H9 (cell line): ENCODE results near the gene SERTAD2. TPM values are rescaled to one million over a fixed set of nuclear protein-coding genes. Genes with fewer than 3 reads are reported as not detected.

Experiments used
- DNase-seq: peaks from one replicate; pipeline ENCODE4 v3.0.0-alpha.2; 2017
- H2AFZ ChIP-seq: one replicate; pipeline ENCODE4 v1.6.1; 2013; ENCODE audit warnings: mild to moderate bottlenecking, low read length, control low read depth, moderate library complexity
- H2AK5ac ChIP-seq: 2 replicates; pipeline ENCODE4 v1.6.1; 2013; ENCODE audit warnings: low read length, control low read depth, mixed read lengths; ENCODE audit not compliant: insufficient read length
- H2BK120ac ChIP-seq: one replicate; pipeline ENCODE4 v1.6.1; 2013; ENCODE audit warnings: low read depth, mild to moderate bottlenecking, low read length, control low read depth, inconsistent platforms; ENCODE audit not compliant: poor library complexity, severe bottlenecking
- H2BK12ac ChIP-seq: 2 replicates; pipeline ENCODE4 v1.6.1; 2013; ENCODE audit warnings: low read length, control low read depth, mixed read lengths, low read depth; ENCODE audit not compliant: insufficient read length
- H2BK15ac ChIP-seq: 2 replicates; pipeline ENCODE4 v1.6.1; 2013; ENCODE audit warnings: low read depth, low read length, control low read depth
- H2BK20ac ChIP-seq: one replicate; pipeline ENCODE4 v1.6.1; 2013; ENCODE audit warnings: low read depth, mild to moderate bottlenecking, low read length, control low read depth, inconsistent platforms; ENCODE audit not compliant: poor library complexity, severe bottlenecking
- H2BK5ac ChIP-seq: 2 replicates; pipeline ENCODE4 v1.6.1; 2013; ENCODE audit warnings: low read length, control low read depth, mixed read lengths; ENCODE audit not compliant: insufficient read length
- H3K14ac ChIP-seq: 2 replicates; pipeline ENCODE4 v1.6.1; 2013; ENCODE audit warnings: low read length, control low read depth; ENCODE audit not compliant: insufficient read depth
- H3K18ac ChIP-seq: 2 replicates; pipeline ENCODE4 v1.6.1; 2013; ENCODE audit warnings: low read depth, mild to moderate bottlenecking, mixed read lengths, low read length, control low read depth; ENCODE audit not compliant: insufficient read length
- H3K23ac ChIP-seq: 2 replicates; pipeline ENCODE4 v1.6.1; 2013; ENCODE audit warnings: low read length, control low read depth, mixed read lengths, low read depth; ENCODE audit not compliant: insufficient read length
- H3K23me2 ChIP-seq: 2 replicates; pipeline ENCODE4 v1.6.1; 2013; ENCODE audit warnings: low read depth, mild to moderate bottlenecking, mixed read lengths, low read length, control low read depth; ENCODE audit not compliant: insufficient read length, poor library complexity, severe bottlenecking
- H3K27ac ChIP-seq: 2 replicates; pipeline ENCODE4 v1.5.1; 2013; ENCODE audit warnings: low read length, control low read depth, mixed read lengths, low read depth; ENCODE audit not compliant: insufficient read length
- H3K27me3 ChIP-seq: 2 replicates; pipeline ENCODE4 v1.6.1; 2013; ENCODE audit warnings: low read length, control low read depth, inconsistent platforms; ENCODE audit not compliant: insufficient read depth
- H3K4ac ChIP-seq: 2 replicates; pipeline ENCODE4 v1.6.1; 2013; ENCODE audit warnings: low read depth, mild to moderate bottlenecking, control low read depth, inconsistent platforms, low read length, moderate library complexity
- H3K4me1 ChIP-seq: 2 replicates; pipeline ENCODE4 v1.6.1; 2013; ENCODE audit warnings: low read length, control low read depth, inconsistent platforms; ENCODE audit not compliant: insufficient read depth
- H3K4me2 ChIP-seq: 2 replicates; pipeline ENCODE4 v1.6.1; 2013; ENCODE audit warnings: low read length, control low read depth, mixed read lengths; ENCODE audit not compliant: insufficient read length, insufficient read depth
- H3K56ac ChIP-seq: 2 replicates; pipeline ENCODE4 v1.6.1; 2013; ENCODE audit warnings: low read depth, mild to moderate bottlenecking, mixed read lengths, low read length, control low read depth; ENCODE audit not compliant: insufficient read length
- H3K79me1 ChIP-seq: 2 replicates; pipeline ENCODE4 v1.6.1; 2013; ENCODE audit warnings: low read depth, mild to moderate bottlenecking, moderate library complexity, low read length, control low read depth, inconsistent platforms; ENCODE audit not compliant: insufficient read depth, poor library complexity, severe bottlenecking
- H3K79me2 ChIP-seq: 2 replicates; pipeline ENCODE4 v1.6.1; 2013; ENCODE audit warnings: low read length, control low read depth, inconsistent platforms; ENCODE audit not compliant: insufficient read depth
- H3K9ac ChIP-seq: 2 replicates; pipeline ENCODE4 v1.6.1; 2013; ENCODE audit warnings: low read length, control low read depth, mixed read lengths; ENCODE audit not compliant: insufficient read length; ENCODE audit errors: extremely low read depth
- H3K9me3 ChIP-seq: one replicate; pipeline ENCODE4 v1.6.1; 2013; ENCODE audit warnings: low read depth, low read length, inconsistent platforms; ENCODE audit not compliant: control insufficient read depth
- H3T11ph ChIP-seq: one replicate; pipeline ENCODE4 v1.6.1; 2013; ENCODE audit warnings: mild to moderate bottlenecking, low read length, control low read depth, inconsistent platforms
- H4K20me1 ChIP-seq: one replicate; pipeline ENCODE4 v1.6.1; 2013; ENCODE audit not compliant: control insufficient read depth, insufficient read length, insufficient read depth
- H4K5ac ChIP-seq: 2 replicates; pipeline ENCODE4 v1.6.1; 2013; ENCODE audit warnings: low read depth, mild to moderate bottlenecking, mixed read lengths, low read length, control low read depth; ENCODE audit not compliant: insufficient read length
- H4K8ac ChIP-seq: replicated peaks from 2 replicates; pipeline ENCODE4 v1.6.1; 2013; ENCODE audit warnings: low read length, control low read depth, mixed read lengths, low read depth; ENCODE audit not compliant: insufficient read length
- H4K91ac ChIP-seq: 2 replicates; pipeline ENCODE4 v1.6.1; 2013; ENCODE audit warnings: low read depth, mild to moderate bottlenecking, moderate library complexity, mixed read lengths, low read length, control low read depth; ENCODE audit not compliant: insufficient read length
- H3K27ac Mint-ChIP-seq, 3 experiments: 2 replicates in 2 of 3; 3 replicates in 1 of 3; pipeline ENCODE4 v1.8.0; 2020 to 2021; ENCODE audit warnings: mixed read lengths in 3 of 3, mild to moderate bottlenecking in 1 of 3, moderate library complexity in 1 of 3
- H3K27me3 Mint-ChIP-seq: 2 replicates; pipeline ENCODE4 v1.8.0; 2021; ENCODE audit warnings: low read depth, mild to moderate bottlenecking, moderate library complexity, mixed read lengths
- H3K36me3 Mint-ChIP-seq, 3 experiments: 2 replicates in 2 of 3; 3 replicates in 1 of 3; pipeline ENCODE4 v1.8.0; 2020 to 2021; ENCODE audit warnings: low read depth in 3 of 3, mixed read lengths in 3 of 3; ENCODE audit not compliant: insufficient read depth in 1 of 3
- H3K4me1 Mint-ChIP-seq, 2 experiments: 2 replicates each; pipeline ENCODE4 v1.8.0; 2020; ENCODE audit warnings: mixed read lengths in 2 of 2
- H3K4me3 Mint-ChIP-seq, 2 experiments: 2 replicates in 1 of 2; 3 replicates in 1 of 2; pipeline ENCODE4 v1.8.0; 2020 to 2021; ENCODE audit warnings: mild to moderate bottlenecking in 2 of 2, mixed read lengths in 2 of 2, moderate library complexity in 1 of 2
- H3K9me3 Mint-ChIP-seq, 2 experiments: 2 replicates in 1 of 2; 3 replicates in 1 of 2; pipeline ENCODE4 v1.8.0; 2020; ENCODE audit warnings: mild to moderate bottlenecking in 2 of 2, mixed read lengths in 2 of 2, moderate library complexity in 1 of 2
- CTCF ChIP-seq: fragments of 200-600 bp; sonication (generic); conservative IDR thresholded peaks from 3 replicates; pipeline ENCODE4 v1.8.0; 2021; ENCODE audit warnings: antibody characterized with exemption, mild to moderate bottlenecking
- WGBS: extraction: QIAGEN DNeasy Blood & Tissue Kit; methylation state at CpG from one replicate; pipeline ENCODE4 v1.1.7; 2013; ENCODE audit warnings: missing lambda C conversion rate, low lambda C conversion rate, mixed read lengths; ENCODE audit not compliant: insufficient read length; ENCODE audit errors: extremely low coverage; 5-methylcytosine and 5-hydroxymethylcytosine counted together
- total RNA-seq: library from RNA; stranded (reverse); gene quantifications from 2 replicates; pipeline ENCODE4 v1.2.1, GENCODE V29; 2021

SERTAD2 gene
- total RNA-seq, 1 experiment from 2014 or later: 3.5 TPM

GRCh38 chr2:64609227-64609941 is 44.3 kb downstream of the SERTAD2 start:
- Histone ChIP-seq H3K27me3 (no peaks in the 10 kb centered on the region; the same call in 1 of the 2 replicates), H2BK20ac (no peak overlapping the region), H3K14ac (peak overlapping the region; percentile 44), H4K91ac (no peak overlapping the region), H3K9ac (no peak overlapping the region), H3K4me1 (no peaks in the 10 kb centered on the region), H3K79me1 (no peaks in the 10 kb centered on the region), H3K56ac (no peak overlapping the region), H2AK5ac (no peak overlapping the region), H4K8ac (no peak overlapping the region), H3K27ac (no peak overlapping the region), H3K23ac (no peak overlapping the region), H3T11ph (no peak overlapping the region), H3K4ac (no peak overlapping the region), H3K23me2 (peaks cover 2% of the 10 kb centered on the region), H3K9me3 (no peaks in the 10 kb centered on the region), H3K18ac (no peak overlapping the region), H3K79me2 (no peaks in the 10 kb centered on the region), H2BK5ac (no peak overlapping the region), H2AFZ (no peak overlapping the region), H4K20me1 (no peaks in the 10 kb centered on the region), H4K5ac (no peak overlapping the region), H2BK120ac (no peak overlapping the region), H3K4me2 (peak overlapping the region; percentile 49), H2BK15ac (no peak overlapping the region), H2BK12ac (no peak overlapping the region)
- Mint-ChIP-seq H3K9me3 (peaks cover 0 to 3% of the 10 kb centered on the region in 2 experiments; a peak in 2 of 5 replicates), H3K36me3 (peaks cover 0 to 3% (median under 1%) of the 10 kb centered on the region in 3 experiments; a peak in 2 of 7 replicates), H3K4me3 (peak overlapping the region; percentile 66 to 72), H3K27ac (no peak overlapping the region), H3K27me3 (peaks cover 50% of the 10 kb centered on the region), H3K4me1 (peaks cover 8 to 21% of the 10 kb centered on the region in 2 experiments; a peak in 3 of 4 replicates)
- no CpG with 5 or more reads among the region's 74 CpGs for WGBS
- peak; percentile 46; the same call in 1 of the 3 replicates for TF ChIP-seq CTCF
- DNase-seq: peak; percentile 63
